ENCODE measurements around the gene INHBE. TPM values are rescaled to one million over a fixed set of nuclear protein-coding genes. Genes with fewer than 3 reads are reported as not detected.

INHBE gene
- total RNA-seq, 4 donors from 2014 or later: not detected

DNA sequence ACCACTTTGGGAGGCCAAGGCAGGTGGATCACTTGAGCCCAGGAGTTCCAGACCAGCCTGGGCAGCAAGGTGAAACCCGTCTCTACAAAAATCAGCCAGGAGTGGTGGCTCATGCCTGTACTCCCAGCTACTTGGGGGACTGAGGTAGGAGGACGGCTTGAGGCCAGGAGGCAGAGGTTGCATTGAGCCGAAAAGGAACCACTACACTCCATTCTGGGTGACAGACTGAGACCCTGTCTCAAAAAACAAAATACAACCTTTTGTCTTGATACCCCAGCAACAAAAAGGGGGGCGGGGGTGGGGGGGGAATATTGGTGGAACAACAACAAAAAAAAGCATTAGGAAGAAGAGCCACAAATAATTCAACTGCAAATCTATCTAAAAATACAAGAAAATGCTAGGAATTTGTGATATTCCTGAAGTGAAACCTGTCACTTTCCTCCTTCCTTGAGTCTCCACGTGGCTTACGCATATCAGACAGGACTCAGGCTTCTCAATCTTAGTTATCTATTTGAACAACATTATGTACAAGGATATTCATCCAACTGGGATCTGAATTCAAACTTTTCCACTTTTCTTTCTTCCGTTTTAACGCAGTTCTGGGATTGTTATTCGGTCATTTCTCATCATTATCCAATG, 25.5 kb upstream of the INHBE start:
- Histone ChIP-seq H3K27ac (peak overlapping the region; percentile 89 to 96 (median 92)), H3K9me3 (no peaks in the 10 kb centered on the region), H3K4me1 (peaks cover 0 to 33% (median 6%) of the 10 kb centered on the region in 4 donors), H3K4me3 (peak overlapping the region; percentile 65 to 79 (median 72)), H3K27me3 (no peaks in the 10 kb centered on the region), H3K36me3 (peaks cover 0 to 9% (median 0%) of the 10 kb centered on the region in 3 donors)
- no peak for TF ChIP-seq EP300 (IDR thresholded peaks at IDR 0.05)
- TF ChIP-seq, protein P1, sequence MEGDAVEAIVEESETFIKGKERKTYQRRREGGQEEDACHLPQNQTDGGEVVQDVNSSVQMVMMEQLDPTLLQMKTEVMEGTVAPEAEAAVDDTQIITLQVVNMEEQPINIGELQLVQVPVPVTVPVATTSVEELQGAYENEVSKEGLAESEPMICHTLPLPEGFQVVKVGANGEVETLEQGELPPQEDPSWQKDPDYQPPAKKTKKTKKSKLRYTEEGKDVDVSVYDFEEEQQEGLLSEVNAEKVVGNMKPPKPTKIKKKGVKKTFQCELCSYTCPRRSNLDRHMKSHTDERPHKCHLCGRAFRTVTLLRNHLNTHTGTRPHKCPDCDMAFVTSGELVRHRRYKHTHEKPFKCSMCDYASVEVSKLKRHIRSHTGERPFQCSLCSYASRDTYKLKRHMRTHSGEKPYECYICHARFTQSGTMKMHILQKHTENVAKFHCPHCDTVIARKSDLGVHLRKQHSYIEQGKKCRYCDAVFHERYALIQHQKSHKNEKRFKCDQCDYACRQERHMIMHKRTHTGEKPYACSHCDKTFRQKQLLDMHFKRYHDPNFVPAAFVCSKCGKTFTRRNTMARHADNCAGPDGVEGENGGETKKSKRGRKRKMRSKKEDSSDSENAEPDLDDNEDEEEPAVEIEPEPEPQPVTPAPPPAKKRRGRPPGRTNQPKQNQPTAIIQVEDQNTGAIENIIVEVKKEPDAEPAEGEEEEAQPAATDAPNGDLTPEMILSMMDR (IDR thresholded peaks at IDR 0.05): no peak
- no peak for TF ChIP-seq POLR2A (IDR thresholded peaks at IDR 0.05)
- no peak for DNase-seq (ENCODE audit: low spot score in 2 of 2)
- WGBS, 2 donors: 24 to 31% methylated on average over 9 of the region's 9 CpGs

GRCh38 chr12:57430112-57430930, 24.8 kb upstream of the INHBE start:
- H3K36me3 ChIP-seq: peaks cover 0 to 7% (median 0%) of the 10 kb centered on the region in 3 donors
- DNase-seq (ENCODE audit: low spot score in 2 of 2): peak in 1 of 2 donors; percentile 26
- no peaks in the 10 kb centered on the region for H3K27me3 ChIP-seq
- 0 to 1% methylated on average over 29 to 35 of the region's 74 CpGs for WGBS, 2 donors
- peak overlapping the region; percentile 89 to 96 (median 92) for H3K27ac ChIP-seq
- peak overlapping the region; percentile 65 to 79 (median 72) for H3K4me3 ChIP-seq
- no peaks in the 10 kb centered on the region for H3K9me3 ChIP-seq
- H3K4me1 ChIP-seq: peaks cover 0 to 33% (median 6%) of the 10 kb centered on the region in 4 donors
- TF ChIP-seq EP300 (IDR thresholded peaks at IDR 0.05) (no peak), POLR2A (IDR thresholded peaks at IDR 0.05) (no peak)
- TF ChIP-seq, protein P1 (IDR thresholded peaks at IDR 0.05): peak in 2 of 5 experiments; percentile 4 to 8

GRCh38 chr12:57430931-57431566, 24.1 kb upstream of the INHBE start, which contains the start of gene R3HDM2:
Gene R3HDM2 (minus strand): TSS chr12:57431043. CDS start chr12:57310428, 120,615 bp downstream.
- H3K27me3 ChIP-seq: no peaks in the 10 kb centered on the region
- 2 to 3% methylated on average over 41 of the region's 41 CpGs for WGBS, 2 donors
- peaks cover 0 to 33% (median 6%) of the 10 kb centered on the region in 4 donors for H3K4me1 ChIP-seq
- H3K9me3 ChIP-seq: no peaks in the 10 kb centered on the region
- no peaks in the 10 kb centered on the region for H3K36me3 ChIP-seq
- TF ChIP-seq POLR2A (IDR thresholded peaks at IDR 0.05): peak; percentile 87 to 90
- TF ChIP-seq, protein P1 (IDR thresholded peaks at IDR 0.05): peak in 1 of 5 experiments; percentile 43
- TF ChIP-seq EP300 (IDR thresholded peaks at IDR 0.05): peak; percentile 63 to 98
- DNase-seq (ENCODE audit: low spot score in 2 of 2): peak; percentile 86 to 89
- H3K4me3 ChIP-seq: peak within 1 kb of the TSS; percentile 65 to 79 (median 72)
- H3K27ac ChIP-seq: peak within 1 kb of the TSS; percentile 89 to 96 (median 92)

GRCh38 chr12:57431654-57432188, 23.4 kb upstream of the INHBE start:
- 92% methylated on average over 11 of the region's 11 CpGs for WGBS, 2 donors
- TF ChIP-seq, protein P1 (IDR thresholded peaks at IDR 0.05): no peak
- TF ChIP-seq EP300 (IDR thresholded peaks at IDR 0.05) (no peak), POLR2A (IDR thresholded peaks at IDR 0.05) (no peak)
- peaks cover 0 to 31% (median 6%) of the 10 kb centered on the region in 4 donors for H3K4me1 ChIP-seq
- no peaks in the 10 kb centered on the region for H3K36me3 ChIP-seq
- no peaks in the 10 kb centered on the region for H3K27me3 ChIP-seq
- peak overlapping the region in 2 of 4 donors; percentile 32 to 75 for H3K4me3 ChIP-seq
- peak overlapping the region; percentile 89 to 96 (median 92) for H3K27ac ChIP-seq
- H3K9me3 ChIP-seq: no peaks in the 10 kb centered on the region
- no peak for DNase-seq (ENCODE audit: low spot score in 2 of 2)
